Brain microvascular endothelial cell (primary cell): ENCODE results near the gene DDX39A.

ENCODE experiments used
- DNase-seq: peaks from one replicate; pipeline ENCODE4 v3.0.0-alpha.2; 2020
- H3K27ac ChIP-seq: fragments of 250-450 bp; sonication (Bioruptor Pico); 2 replicates; pipeline ENCODE4 v1.5.1; 2020; ENCODE audit warnings: mild to moderate bottlenecking, moderate library complexity
- H3K27me3 ChIP-seq: fragments of 250-450 bp; sonication (Bioruptor Pico); replicated peaks from 2 replicates; pipeline ENCODE4 v1.5.1; 2020; ENCODE audit warnings: mild to moderate bottlenecking
- H3K36me3 ChIP-seq: fragments of 250-450 bp; sonication (Bioruptor Pico); replicated peaks from 2 replicates; pipeline ENCODE4 v1.5.1; 2020; ENCODE audit warnings: mild to moderate bottlenecking
- H3K4me3 ChIP-seq: 2 replicates; pipeline ENCODE4 v1.5.1; 2011; ENCODE audit warnings: low read depth, mild to moderate bottlenecking, control low read depth, low read length, moderate library complexity
- CTCF ChIP-seq: IDR thresholded peaks from 2 replicates; pipeline ENCODE4 v1.5.1; 2011; ENCODE audit warnings: low read depth, mild to moderate bottlenecking, moderate library complexity, low read length, control low read depth, inconsistent platforms; ENCODE audit errors: missing control alignments
- in situ Hi-C: cut with HindIII; loops from 2 replicates; pipeline ENCODE4 v1.10.0; 2017; ENCODE audit warnings: low sequenced_read_pairs, low pct_ligation_motif_present

Gene DDX39A

DNA sequence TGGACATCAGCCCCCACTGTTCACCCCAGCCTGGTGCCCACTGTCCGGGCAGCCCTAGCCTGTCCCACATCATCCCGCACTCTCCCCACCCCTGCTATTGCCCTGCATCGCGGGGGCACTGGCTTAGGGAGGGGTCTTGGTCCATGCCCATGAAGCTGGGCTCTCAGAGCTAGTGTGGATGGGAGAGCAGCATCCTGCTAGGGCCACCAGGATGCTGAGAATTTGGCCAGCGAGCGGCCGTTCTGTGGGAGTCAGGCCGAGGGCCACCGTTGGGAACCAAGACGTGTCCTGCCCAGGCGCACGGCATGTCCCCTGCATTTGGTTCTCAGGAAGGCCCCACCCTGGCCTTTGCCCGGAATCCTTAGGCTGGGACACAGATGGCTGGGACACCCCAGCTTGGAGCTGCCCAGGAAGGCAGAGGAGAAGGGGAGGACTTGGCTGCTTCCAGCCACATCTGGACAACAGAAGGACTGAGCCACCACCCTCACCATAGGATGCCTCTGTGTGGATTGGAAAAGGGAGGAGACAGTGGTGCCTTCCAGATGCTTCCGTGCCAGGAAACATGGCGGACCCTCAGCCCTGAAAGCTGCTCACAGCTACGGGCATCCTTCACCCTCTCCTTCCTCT lies 23.3 kb downstream of the DDX39A start:
- no peak for DNase-seq
- no peak overlapping the region for H3K27ac ChIP-seq

DNA sequence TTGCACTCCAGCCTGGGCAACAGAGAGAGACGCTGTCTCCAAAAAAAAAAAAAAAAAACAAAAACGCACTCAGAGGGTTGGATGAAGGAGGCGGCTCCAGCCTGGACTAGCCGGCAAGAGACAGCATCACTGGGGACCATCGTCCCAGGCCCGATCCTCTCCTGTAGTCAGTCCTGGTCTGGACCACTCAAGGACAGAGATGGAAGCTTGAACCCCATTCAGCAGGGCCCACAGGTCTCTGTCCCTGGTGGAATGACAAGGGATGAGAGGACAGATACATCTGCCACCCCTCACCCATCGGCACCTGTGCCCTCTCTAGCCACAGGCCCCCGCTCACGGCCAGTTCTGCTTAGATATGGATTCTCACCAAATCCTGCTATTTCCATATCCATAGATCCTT lies 23.9 kb downstream of the DDX39A start:
- no peak overlapping the region for H3K4me3 ChIP-seq
- TF ChIP-seq CTCF, result no peak
- peaks cover 47% of the 10 kb centered on the region for H3K36me3 ChIP-seq
- no peaks in the 10 kb centered on the region for H3K27me3 ChIP-seq
- H3K27ac ChIP-seq, result no peak overlapping the region
- in situ Hi-C loops, result no loop called here
- no peak for DNase-seq

More for the DNA sequence above, 23.3 kb downstream of the DDX39A start:
- H3K27me3 ChIP-seq, result no peaks in the 10 kb centered on the region
- in situ Hi-C loops, result no loop called here
- no peak overlapping the region for H3K4me3 ChIP-seq
- no peak for TF ChIP-seq CTCF
- H3K36me3 ChIP-seq, result peaks cover 42% of the 10 kb centered on the region

DNA sequence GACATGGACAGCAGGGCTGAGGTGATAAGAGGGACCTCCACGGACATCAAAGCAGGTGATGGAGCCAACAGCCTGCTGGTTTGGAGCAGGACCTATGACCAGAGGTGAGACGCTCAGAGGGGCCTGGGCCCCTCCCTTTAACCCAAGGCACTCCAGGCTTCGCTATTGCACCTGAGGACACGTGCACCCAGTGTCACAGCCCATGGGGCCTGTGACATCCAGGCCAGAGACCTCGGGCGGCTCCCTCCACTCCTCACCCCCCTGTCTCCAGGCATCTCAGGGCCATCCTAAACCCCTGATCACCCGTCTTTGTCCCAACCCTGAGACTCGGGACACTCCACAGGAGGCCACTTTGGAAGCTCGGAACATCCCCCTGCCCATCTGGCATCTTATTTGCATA lies 25.0 kb downstream of the DDX39A start:
- H3K27ac ChIP-seq, result no peak overlapping the region
- no peak for DNase-seq
- H3K4me3 ChIP-seq, result no peak overlapping the region
- in situ Hi-C loops, result no loop called here
- no peak for TF ChIP-seq CTCF
- peaks cover 46% of the 10 kb centered on the region for H3K36me3 ChIP-seq
- no peaks in the 10 kb centered on the region for H3K27me3 ChIP-seq

DNA sequence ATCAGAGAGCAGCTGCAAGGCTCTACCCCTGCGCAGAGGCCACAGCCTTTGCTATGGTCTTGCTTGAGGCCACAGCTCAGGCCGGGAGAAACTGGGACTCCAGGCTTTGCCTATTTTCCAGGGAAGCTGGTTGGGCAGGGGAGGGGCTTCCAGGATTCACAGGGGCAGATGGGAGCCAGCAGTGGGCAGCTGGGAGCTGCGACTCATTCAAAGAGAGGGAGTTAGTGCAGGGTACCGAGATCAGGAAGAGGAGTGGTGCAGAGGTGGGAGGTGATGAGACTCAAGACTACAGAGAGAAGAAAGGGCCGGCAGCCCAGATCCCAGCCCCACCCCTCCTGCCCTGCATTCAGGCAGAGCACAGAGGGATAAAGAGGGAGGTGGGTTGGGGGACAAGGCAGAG lies 25.8 kb downstream of the DDX39A start:
- no peak overlapping the region for H3K27ac ChIP-seq
- no peak for TF ChIP-seq CTCF
- H3K36me3 ChIP-seq, result peaks cover 46% of the 10 kb centered on the region
- H3K4me3 ChIP-seq, result no peak overlapping the region
- in situ Hi-C loops, result no loop called here
- DNase-seq, result no peak
- H3K27me3 ChIP-seq, result no peaks in the 10 kb centered on the region

DNA sequence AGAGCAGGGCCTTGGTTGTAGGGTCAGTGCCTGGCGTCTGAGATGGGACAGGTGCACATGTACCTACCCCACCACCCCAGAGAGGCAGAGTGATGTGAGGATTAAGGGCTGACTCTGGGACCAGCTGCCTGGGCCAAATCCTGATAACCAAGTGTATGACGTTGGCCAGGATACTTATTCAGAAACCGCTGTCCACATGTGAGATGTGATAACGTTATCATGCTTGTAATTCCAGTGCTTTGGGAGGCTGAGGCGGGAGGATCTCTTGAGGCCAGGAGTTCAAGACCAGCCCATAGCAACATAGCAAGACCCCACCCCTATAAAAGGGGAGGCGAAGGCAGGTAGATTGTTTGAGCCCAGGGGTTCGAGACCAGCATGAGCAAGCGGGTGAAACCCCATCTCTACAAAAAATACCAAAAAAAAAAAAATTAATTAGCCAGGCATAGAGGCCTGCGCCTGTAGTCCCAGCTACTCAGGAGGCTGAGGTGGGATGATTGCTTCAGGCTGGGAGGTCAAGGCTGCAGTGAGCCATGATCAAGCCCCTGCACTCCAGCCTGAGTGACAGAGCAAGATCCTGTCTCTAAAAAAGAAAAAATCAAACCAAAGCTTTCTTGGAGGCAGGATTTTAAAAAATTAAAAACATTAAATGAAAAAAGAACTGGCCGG lies 27.9 kb downstream of the DDX39A start:
- TF ChIP-seq CTCF, result no peak
- in situ Hi-C loops, result no loop called here
- H3K36me3 ChIP-seq, result peaks cover 50% of the 10 kb centered on the region
- no peak for DNase-seq
- no peak overlapping the region for H3K27ac ChIP-seq
- no peak overlapping the region for H3K4me3 ChIP-seq
- no peaks in the 10 kb centered on the region for H3K27me3 ChIP-seq
